ENCODE results near the gene PSMD13.

PSMD13 gene

GRCh38 chr11:293271-293851, 56.6 kb downstream of the PSMD13 start:
- H3K36me3 Mint-ChIP-seq (ENCODE audit: low read depth), result peaks cover 4% of the 10 kb centered on the region
- DNase-seq (ENCODE audit: low spot score), result no peak
- H3K4me1 Mint-ChIP-seq (ENCODE audit: low read depth), result peaks cover 7% of the 10 kb centered on the region
- H3K27me3 Mint-ChIP-seq (ENCODE audit: low read depth), result no peaks in the 10 kb centered on the region
- no peak overlapping the region for H3K4me3 Mint-ChIP-seq
- H3K9me3 Mint-ChIP-seq, result no peaks in the 10 kb centered on the region
- no peak overlapping the region for H3K27ac Mint-ChIP-seq

DNA sequence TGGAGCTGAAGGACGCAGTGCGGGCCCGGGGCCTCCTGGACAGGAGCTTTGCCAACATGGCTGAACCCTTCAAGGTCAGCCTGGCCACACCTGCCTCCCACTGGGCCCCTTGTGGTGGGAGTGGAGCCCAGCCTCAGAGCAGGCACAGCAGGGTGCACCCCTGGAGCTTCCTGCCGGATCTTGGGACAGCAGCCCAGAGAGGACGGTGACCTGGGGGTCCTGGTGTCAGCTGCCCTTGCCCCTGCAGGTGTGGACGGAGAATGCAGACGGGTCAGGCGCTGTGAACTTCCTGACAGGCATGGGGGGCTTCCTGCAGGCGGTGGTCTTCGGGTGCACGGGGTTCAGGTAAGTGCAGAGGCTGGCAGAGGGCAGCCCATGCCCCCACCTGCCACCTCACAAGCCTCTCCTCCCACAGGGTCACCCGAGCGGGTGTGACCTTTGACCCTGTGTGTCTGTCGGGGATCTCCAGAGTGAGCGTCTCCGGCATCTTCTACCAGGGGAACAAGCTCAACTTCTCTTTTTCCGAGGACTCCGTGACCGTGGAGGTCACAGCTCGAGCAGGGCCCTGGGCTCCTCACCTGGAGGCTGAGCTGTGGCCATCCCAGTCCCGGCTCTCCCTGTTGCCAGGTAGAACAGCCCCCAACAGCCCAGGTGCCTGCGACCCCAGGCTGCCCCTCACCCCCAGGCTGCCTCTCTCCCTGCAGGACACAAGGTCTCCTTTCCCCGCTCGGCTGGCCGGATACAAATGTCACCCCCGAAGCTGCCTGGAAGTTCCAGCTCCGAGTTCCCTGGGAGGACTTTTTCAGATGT, 57.3 kb downstream of the PSMD13 start:
- Mint-ChIP-seq H3K36me3 (ENCODE audit: low read depth) (peaks cover 4% of the 10 kb centered on the region), H3K4me1 (ENCODE audit: low read depth) (peaks cover 7% of the 10 kb centered on the region), H3K4me3 (no peak overlapping the region), H3K9me3 (no peaks in the 10 kb centered on the region), H3K27me3 (ENCODE audit: low read depth) (no peaks in the 10 kb centered on the region), H3K27ac (no peak overlapping the region)
- DNase-seq (ENCODE audit: low spot score), result no peak

- Mint-ChIP-seq H3K27ac (no peak overlapping the region), H3K9me3 (no peaks in the 10 kb centered on the region), H3K27me3 (ENCODE audit: low read depth) (no peaks in the 10 kb centered on the region), H3K36me3 (ENCODE audit: low read depth) (peaks cover 4% of the 10 kb centered on the region), H3K4me1 (ENCODE audit: low read depth) (peaks cover 7% of the 10 kb centered on the region), H3K4me3 (no peak overlapping the region)
- DNase-seq (ENCODE audit: low spot score), result no peak
Measured at GRCh38 chr11:294780-295179, 58.0 kb downstream of the PSMD13 start.

DNA sequence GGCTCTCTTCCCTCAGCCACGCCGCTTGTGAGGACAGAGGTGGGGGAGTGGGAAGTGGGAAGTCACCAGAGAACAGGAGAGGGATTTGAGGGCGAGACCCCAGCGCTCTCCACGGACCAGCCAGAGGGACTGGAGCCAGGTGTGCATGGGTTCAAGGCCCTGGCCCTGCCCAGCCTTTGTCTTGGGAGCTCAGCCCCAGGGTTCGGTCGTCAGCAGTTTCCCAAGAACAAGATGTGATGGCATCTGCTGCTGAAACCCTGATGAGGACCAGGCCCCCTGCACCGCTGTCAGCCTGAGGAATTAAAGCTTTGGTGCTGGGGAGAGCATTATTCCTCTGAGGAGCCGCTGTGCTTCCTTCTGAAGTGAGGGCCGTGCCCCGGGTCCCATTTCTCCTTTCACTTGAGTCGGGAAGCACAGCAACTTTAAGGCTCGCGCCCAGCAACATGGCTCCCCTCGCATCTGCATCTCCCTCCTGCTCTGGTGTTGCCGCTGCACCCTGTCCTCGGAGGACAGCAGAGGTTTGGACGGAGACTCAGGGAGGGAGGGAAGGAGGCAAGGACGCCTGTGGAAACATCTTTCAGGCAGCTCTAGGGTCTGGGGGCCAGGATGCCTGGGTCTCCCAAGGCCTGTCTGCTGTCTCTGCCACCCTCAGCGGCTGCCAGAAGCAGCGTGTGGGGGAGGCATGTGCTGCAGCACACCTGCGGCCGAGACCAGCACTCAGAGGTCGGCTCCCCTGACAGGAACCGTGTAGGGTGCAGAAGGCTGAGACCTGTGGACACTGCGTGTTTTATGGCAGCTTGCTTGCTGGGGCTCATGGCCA, 58.8 kb downstream of the PSMD13 start:
- no peaks in the 10 kb centered on the region for H3K9me3 Mint-ChIP-seq
- no peak overlapping the region for H3K4me3 Mint-ChIP-seq
- peaks cover 4% of the 10 kb centered on the region for H3K36me3 Mint-ChIP-seq (ENCODE audit: low read depth)
- peaks cover 7% of the 10 kb centered on the region for H3K4me1 Mint-ChIP-seq (ENCODE audit: low read depth)
- DNase-seq (ENCODE audit: low spot score), result no peak
- no peak overlapping the region for H3K27ac Mint-ChIP-seq
- peaks cover 5% of the 10 kb centered on the region for H3K27me3 Mint-ChIP-seq (ENCODE audit: low read depth)

DNA sequence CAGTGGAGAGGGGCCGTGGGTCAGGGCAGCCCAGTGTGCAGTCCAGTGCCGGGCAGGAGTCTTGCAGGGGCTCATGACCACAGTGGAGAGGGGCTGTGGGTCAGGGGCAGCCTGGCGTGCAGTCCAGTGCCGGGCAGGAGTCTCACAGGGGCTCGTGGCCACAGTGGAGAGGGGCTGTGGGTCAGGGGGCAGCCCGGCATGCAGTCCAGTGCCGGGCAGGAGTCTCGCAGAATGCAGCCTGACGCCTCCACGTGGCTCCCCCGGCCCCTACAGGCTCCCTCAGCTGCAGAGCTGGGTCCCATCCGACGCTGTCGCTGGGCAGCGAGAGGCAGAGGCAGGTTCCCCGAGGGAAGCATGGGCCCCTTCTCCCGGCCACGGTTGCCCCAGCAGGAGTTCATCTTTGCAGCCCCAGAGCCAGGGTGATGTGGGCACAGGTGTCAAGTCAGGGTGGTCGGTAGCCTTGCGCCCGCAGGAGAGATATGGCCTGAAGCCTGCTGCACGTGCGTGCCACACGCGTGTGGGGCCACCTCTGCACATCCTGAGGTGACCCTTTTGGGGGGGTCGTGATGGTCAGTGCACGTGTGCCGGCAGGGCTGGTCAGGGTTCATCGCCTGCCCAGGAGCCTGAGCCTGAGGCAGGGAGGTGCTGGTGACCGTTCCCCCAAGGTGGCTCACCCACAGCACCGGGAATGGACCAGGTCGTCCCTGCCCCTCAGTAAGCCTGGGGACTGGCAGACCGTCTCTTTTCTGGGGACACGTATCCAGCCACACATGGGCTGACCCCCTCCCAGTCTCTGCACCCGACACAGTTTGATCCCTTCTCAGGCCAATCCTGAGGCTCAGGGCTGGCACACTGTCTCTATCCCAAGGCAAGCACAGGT, 59.6 kb downstream of the PSMD13 start:
- Mint-ChIP-seq H3K27ac (no peak overlapping the region), H3K4me3 (no peak overlapping the region), H3K9me3 (no peaks in the 10 kb centered on the region), H3K36me3 (ENCODE audit: low read depth) (no peaks in the 10 kb centered on the region), H3K4me1 (ENCODE audit: low read depth) (peaks cover 5% of the 10 kb centered on the region), H3K27me3 (ENCODE audit: low read depth) (peaks cover 10% of the 10 kb centered on the region)
- no peak for DNase-seq (ENCODE audit: low spot score)

GRCh38 chr11:297051-297585, 60.3 kb downstream of the PSMD13 start:
- no peaks in the 10 kb centered on the region for H3K36me3 Mint-ChIP-seq (ENCODE audit: low read depth)
- DNase-seq (ENCODE audit: low spot score), result no peak
- H3K27ac Mint-ChIP-seq, result peak overlapping the region; percentile 60
- H3K4me1 Mint-ChIP-seq (ENCODE audit: low read depth), result peaks cover 5% of the 10 kb centered on the region
- no peaks in the 10 kb centered on the region for H3K9me3 Mint-ChIP-seq
- H3K4me3 Mint-ChIP-seq, result no peak overlapping the region
- H3K27me3 Mint-ChIP-seq (ENCODE audit: low read depth), result peaks cover 10% of the 10 kb centered on the region

DNA sequence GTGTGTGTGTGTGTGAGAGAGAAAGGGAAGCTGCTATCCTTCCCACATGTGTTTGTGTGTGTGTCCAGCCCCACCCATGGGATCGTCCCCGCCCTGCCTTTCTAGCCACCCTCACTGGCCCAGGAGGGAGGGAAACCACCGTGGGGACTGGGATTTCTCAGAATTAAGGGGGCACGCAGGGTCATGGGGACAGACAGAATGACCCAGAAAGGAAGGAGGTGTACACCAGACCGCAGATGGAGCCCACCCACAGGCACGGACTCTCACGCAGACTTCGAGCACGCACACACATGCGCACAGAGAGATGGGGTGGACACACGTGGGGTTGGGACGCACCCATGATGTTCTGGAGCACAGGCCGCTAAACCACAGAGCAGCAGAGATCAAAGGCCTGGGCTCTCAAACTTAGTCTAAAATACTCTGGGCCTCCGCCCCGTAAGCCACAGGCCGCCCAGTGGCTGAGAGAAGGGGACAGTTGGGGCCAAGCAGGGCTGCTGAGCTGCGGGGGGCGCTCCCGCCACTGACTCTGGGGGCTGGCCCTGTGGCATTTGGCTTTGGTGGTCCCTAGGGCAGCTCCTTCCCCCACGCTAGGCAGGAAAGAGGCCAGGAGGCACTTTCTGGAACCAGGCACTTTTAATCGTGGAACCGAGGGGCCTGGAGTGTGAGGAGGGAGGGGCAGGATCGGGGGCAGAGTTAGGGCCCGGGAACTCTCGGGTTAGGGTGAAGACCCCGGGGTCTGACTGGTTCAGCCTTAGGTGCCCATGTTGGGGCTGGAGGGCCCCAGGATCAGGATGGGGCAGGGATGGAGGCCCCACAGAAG, 61.0 kb downstream of the PSMD13 start:
- no peaks in the 10 kb centered on the region for H3K36me3 Mint-ChIP-seq (ENCODE audit: low read depth)
- H3K4me1 Mint-ChIP-seq (ENCODE audit: low read depth), result peaks cover 6% of the 10 kb centered on the region
- peak overlapping the region; percentile 60 for H3K27ac Mint-ChIP-seq
- peak overlapping the region; percentile 8 for H3K4me3 Mint-ChIP-seq
- no peak for DNase-seq (ENCODE audit: low spot score)
- H3K27me3 Mint-ChIP-seq (ENCODE audit: low read depth), result peaks cover 10% of the 10 kb centered on the region
- no peaks in the 10 kb centered on the region for H3K9me3 Mint-ChIP-seq

DNA sequence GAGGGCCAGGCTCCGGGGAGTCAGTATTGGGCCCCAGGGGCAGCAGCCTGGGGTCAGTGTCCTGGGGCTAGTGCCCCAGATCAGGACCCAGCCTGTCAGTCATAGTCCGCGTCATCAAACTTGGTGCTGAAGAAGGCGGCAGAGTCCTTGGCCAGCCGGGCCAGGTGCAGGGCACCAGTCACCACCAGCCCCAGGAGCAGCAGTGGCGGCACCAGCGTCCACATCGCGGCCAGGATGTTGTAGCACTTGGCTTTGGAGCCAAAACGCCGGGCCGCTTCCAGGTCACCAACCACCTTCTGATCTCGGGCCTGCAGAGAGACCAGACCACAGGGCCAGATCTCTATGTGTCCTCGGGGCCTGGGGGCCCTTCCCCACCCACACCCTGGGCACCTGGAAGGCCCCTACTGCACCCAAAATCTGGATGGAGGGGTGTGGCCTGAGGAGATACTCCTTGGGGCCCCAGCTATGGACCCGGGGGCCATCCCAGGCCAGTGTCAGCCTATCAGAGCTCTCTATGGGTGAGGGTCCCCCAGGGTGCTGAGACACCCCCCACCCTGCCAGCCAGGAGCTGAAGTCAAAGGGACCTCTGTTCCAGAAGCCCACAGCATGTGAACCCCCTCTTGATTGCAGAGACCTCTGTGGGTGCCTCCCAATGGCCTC, 61.8 kb downstream of the PSMD13 start:
- no peaks in the 10 kb centered on the region for H3K36me3 Mint-ChIP-seq (ENCODE audit: low read depth)
- H3K27me3 Mint-ChIP-seq (ENCODE audit: low read depth), result peaks cover 10% of the 10 kb centered on the region
- H3K27ac Mint-ChIP-seq, result no peak overlapping the region
- H3K4me3 Mint-ChIP-seq, result no peak overlapping the region
- no peaks in the 10 kb centered on the region for H3K9me3 Mint-ChIP-seq
- DNase-seq (ENCODE audit: low spot score), result no peak
- peaks cover 8% of the 10 kb centered on the region for H3K4me1 Mint-ChIP-seq (ENCODE audit: low read depth)

DNA sequence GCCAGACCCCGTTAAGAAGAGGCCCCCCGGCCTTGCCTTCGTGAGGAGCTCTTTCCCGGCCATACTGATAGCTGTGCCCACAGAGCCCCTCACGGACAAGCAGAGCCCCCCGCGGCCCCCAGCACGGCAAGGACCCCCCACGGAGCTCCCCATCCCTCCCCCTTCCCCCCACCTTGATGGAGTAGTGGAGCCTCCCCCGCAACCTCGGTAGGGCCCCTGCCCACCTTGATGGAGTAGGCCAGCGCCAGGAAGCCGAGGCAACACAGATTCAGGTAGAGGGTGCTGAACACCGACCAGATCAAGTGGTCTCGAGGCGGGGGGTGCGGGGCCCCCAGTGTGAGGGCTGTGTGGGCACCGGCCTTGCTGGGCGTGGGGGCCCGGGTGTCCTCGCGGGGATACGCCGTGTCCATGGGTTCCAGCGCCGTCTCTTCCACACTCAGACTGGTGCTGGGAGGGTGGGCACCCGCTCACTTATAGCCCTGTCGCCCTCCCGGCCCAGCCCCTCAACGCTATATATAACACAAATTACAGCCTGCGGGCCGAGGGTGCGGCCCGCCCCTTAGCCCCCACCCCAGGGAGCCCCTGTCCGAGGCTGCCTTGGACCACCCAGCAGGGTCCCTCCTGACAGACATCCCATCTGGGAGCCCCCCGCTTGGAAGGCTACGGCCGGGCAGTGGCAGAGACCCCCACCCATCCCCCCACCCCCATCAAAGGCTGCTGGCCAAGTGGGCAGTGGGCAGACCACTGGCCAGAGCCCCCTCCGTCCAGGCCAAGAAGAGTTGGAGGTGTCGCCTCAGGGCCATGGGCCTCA, 62.5 kb downstream of the PSMD13 start, which contains the start of gene IFITM5:
Gene IFITM5 (minus strand): TSS at position 446 of the 811 bp plus-strand sequence. CDS start 36 bp downstream, at position 410.
- no peak within 1 kb of the TSS for H3K27ac Mint-ChIP-seq
- peaks cover 8% of the 10 kb centered on the region for H3K4me1 Mint-ChIP-seq (ENCODE audit: low read depth)
- H3K36me3 Mint-ChIP-seq (ENCODE audit: low read depth), result no peaks in the 10 kb centered on the region
- no peaks in the 10 kb centered on the region for H3K9me3 Mint-ChIP-seq
- H3K4me3 Mint-ChIP-seq, result no peak within 1 kb of the TSS
- DNase-seq (ENCODE audit: low spot score), result no peak
- H3K27me3 Mint-ChIP-seq (ENCODE audit: low read depth), result peaks cover 10% of the 10 kb centered on the region

GRCh38 chr11:299951-300735, 63.4 kb downstream of the PSMD13 start:
- peaks cover 8% of the 10 kb centered on the region for H3K4me1 Mint-ChIP-seq (ENCODE audit: low read depth)

More at GRCh38 chr11:299951-300735, 63.4 kb downstream of the PSMD13 start:
- Mint-ChIP-seq H3K9me3 (no peaks in the 10 kb centered on the region), H3K4me3 (no peak overlapping the region), H3K27me3 (ENCODE audit: low read depth) (peaks cover 10% of the 10 kb centered on the region), H3K36me3 (ENCODE audit: low read depth) (no peaks in the 10 kb centered on the region), H3K27ac (no peak overlapping the region)
- no peak for DNase-seq (ENCODE audit: low spot score)

Measured in T-helper 2 cell treated with Interferon-gamma antibody and Interleukin-4, amounts not matched to agents 5 μg/mL and 100 μg/mL, for 36 hours (primary cell).